NCI-H1417 (cell line): ENCODE measurements around the gene KRTAP12-1.

Experiments
- DNase-seq, 3 experiments: peaks; one replicate each; lab custom pipeline; 2025; lab: John Stamatoyannopoulos, UW

The KRTAP12-1 gene, protein sequence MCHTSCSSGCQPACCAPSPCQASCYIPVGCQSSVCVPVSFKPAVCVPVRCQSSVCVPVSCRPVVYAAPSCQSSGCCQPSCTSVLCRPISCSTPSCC

DNA sequence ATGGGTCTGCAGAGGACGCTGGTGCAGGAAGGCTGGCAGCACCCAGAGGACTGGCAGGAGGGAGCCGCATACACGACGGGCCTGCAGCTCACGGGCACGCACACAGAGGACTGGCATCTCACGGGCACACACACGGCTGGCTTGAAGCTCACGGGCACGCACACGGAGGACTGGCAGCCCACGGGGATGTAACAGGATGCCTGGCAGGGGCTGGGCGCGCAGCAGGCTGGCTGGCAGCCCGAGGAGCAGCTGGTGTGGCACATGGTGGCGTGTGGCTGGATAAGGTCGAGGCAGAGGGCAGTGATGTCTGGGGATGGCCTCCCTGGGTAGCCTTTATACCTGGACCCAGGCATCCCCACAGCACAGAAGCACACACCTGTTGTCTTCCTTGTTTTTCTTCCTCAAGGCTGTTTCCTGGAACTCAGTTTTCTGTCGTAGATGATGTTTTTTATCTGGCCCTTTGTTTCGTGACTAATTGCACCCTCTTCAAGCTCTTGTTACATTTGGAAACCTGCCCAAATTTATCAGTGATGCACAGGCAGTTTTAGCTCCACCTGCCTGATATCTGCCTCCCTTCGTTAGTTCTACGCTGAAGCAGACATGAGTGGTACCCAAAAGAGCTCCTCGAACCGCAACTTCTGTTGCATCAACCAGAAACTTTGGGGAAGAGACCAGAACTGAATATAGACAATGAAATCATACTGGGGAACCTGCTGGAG, at the start of gene KRTAP12-1:
Gene KRTAP12-1, minus strand, starts transcription at position 303 of the 719 bp plus-strand sequence. Its CDS starts 40 bp downstream, at position 263.
- DNase-seq, result peak; percentile 93 to 98 (median 94)

DNA sequence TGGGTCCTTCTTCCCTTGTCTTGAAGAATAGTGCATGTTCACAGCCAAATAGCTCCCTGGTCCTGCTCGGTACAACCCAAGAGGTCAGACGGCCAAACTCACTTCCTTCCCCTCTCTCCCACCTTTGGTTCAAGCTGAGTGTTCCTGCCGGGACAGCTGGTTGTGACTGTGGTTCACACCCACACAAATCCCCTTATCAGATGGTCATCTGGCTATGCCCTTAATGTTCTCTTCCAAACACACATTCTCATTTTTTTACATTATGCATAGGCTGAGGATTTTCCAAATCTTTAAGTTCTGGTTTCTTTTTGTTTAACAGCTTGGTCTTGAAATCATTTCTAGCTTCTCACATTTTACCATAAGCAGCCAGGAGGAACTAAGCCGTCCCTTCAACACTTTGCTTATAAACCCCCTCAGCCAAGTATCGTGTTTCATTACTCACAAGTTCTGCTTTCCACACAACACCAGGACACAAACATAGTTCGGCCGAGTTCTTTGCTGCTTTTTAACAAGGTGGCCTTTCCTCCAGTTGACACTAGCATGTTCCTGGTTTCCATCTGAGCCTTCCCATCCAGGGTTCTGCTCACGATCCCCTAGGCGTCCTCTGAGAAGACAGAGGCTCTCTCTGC, 49.1 kb upstream of the KRTAP12-1 start:
- DNase-seq, result no peak

DNA sequence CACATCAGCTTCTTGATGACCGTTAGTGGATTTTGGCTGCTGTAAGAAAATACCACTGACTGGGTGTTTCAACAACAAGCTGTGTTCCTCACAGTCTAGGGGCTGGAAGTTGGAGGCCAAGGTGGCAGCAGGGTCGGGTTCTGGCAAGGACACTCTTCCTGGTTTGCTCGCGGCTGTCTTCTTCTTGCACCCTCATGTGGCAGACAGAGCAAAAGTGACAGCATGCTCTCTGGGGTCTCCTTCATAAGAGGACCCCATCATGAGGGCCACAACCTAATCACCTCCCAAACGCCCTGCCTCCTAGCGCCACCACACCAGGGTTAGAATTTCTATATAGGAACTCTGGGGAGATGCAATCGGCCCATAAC, 48.0 kb upstream of the KRTAP12-1 start:
- no peak for DNase-seq

DNA sequence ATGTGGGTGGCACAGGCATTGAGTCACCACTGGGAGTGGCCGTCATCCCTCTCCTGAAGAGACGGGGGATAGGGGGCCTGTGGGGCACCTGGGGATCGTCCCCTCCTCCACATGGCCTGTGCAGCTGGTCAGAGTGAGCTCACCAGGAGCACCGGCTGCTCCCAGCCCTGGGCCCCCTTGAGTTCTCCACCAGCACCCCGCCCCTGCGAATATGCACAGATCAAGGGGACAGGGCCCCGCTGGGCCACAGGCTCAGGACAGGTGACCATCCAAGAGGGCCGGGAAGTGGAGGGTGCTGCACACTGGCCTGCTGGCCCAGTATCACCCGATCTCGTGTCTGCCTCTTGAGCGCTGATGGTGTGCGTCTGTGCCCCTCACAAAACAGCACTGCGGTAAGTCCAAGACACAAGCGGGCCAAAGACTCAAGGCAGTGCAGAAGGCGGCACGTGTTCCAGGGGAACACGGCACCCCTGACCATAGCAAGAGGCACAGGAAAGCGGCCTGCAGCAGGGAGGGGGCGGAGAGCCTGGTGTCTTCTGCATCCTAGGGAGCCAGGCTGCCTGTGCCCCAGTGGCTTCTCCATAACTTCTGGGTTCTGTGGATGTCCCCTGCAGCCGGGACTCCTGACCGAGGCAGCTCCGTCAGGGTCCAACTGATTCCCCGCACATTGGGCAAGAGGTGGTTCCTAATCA, 47.5 kb upstream of the KRTAP12-1 start:
- no peak for DNase-seq

DNA sequence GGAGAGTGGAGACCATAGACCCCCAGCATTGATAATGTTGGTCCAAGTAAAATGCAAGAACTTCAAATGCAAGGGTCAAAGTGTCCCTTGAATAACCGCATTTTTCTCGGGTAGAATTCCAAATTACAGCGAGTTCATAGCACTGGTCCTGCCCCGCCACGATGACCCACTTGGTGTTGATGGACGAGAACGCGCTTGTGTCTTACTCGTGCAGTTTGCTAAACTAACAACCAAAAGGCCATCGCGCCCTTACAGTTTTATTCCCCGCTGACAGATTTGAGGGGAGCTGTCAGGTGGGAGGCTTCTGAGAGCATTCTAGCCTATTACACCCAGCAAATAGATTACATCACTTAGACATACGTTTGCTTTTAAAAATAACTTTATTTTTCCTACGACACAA, 46.8 kb upstream of the KRTAP12-1 start:
- no peak for DNase-seq

DNA sequence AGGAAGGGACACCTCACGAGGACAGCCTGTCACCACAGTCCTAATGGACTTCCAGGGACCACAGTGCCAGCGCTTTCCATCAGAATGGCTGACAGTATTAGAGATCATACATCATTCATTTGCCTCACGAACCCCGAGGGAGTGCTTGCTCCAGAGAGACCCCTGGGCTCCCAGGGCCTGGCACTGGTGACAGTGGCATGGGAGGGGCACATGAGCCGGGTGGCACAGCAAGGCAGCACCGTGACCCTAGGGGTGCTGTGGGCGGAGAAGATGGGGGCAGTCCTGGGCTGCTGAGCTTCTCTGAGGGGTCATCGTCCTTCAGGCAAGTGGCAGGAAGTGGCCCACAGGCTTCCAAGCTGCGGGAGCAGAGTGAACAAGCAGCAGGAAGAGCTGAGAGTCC, 45.8 kb upstream of the KRTAP12-1 start:
- DNase-seq, result no peak

DNA sequence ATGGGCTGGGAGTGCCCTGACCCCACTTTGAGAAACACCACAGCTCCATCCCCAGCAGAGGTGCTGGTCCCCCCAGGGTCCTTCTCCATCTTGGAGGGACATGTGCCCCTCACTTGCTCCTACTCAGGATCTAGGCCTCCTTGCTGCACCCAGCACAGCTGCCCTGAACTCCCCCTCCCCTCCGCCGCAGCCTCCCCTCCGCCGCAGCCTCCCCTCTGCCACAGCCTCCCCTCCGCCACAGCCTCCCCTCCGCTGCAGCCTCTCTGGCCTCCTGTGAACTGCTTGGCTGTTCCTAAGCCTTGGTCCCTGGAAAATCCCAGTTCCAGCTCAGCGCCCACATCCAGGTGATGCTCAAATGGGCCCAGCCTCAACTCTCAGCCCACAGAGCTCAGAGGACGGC, 45.4 kb upstream of the KRTAP12-1 start:
- DNase-seq, result no peak

DNA sequence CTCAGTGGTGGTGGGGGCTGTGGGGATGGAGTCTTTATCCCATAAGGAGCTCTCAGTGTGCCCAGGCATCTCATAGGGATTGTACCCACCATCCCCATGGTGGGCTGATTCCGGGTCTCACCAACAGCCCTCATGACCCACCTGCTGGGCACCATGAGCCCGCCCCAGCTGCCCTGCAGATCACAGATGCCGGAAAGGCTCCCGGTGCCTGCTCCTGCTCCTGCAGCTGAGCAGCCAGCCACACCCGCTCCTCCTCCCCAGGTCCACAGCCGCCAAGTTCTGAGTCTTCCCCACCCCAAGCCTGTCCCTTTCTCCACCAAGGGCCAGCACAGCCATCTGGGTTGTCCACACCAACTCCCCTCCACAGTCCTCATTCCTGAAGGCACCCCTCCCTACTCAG, 44.9 kb upstream of the KRTAP12-1 start:
- DNase-seq, result no peak

DNA sequence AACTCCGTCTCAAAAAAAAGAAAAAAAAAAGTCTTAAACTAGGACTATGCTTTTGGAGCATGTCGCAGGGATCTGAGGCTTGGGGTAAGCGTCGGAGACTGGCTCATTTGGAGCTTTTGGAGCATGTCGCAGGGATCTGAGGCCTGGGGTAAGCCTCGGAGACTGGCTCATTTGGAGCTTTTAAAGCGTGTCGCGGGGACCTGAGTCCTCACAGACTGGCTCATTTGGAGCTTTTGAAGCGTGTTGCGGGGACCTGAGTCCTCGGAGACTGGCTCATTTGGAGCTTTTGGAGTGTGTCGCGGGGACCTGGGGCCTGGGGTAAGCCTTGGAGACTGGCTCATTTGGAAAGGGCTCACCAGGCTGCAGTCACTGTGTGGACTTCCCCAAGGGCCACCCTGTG, 43.0 kb upstream of the KRTAP12-1 start:
- no peak for DNase-seq

DNA sequence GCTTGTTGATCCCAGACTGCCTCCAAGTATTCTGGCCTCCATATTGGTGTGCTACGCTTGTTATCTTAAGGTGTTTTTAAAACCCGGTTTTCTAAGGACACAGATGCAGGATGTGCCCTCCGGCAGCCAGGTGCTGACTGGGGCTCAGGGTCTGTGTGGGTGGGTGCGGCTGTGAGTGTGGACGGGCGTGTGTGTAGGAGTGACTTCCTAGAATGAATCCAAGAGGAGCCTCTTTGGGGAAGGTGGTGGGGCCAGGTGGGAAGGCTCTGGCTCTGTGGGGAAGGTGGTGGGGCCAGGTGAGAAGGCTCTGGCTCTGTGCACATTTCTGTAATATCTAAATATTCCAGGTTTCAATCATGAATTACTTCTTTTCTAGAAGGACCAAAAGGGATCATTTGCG, 42.2 kb upstream of the KRTAP12-1 start:
- no peak for DNase-seq

DNA sequence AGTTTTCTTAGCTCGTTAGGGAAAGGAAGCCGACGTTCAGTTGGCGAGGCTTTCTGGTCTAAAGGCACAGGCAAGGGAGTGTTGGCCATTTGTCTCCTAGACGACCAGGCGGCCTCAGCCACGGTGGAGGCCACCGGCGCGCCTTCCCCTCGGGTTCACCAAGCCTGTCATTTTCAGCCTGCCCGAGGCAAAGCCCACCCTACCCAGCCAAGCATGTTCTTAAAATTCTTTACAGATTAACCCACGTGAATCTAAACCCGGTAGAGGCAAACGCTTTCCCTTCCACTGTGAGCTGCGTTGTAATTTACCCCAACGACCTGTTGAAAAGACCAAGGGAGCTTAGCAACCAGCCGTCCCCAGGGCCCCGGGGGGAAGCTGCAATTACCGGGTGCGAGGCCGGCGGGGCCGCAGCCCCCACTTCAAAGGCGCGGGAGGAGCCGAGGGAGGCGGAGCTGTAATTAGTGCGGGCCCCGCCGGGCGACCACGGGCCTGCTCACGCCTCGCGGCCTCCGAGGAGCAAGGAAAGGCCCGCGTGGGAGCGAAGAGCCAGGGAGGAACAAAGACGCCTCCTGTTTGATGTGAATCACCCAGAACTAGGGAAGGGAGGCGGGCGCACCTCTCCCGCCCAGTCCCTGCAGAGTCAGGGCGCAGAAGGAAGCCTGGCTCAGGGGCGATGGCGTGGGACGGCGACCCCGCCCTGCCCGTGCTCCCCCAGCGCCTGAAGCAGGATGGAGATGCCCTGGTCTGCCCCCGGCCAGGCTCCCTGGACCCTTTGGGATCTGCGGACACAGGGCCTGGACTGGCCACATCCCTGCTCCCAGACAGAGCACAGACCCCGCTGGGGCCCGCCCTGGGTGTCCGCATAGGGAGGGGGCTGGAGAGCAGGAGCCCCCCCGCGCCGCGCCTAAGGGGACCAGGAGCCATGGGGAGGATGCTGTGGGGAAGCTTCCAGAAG, 41.5 kb upstream of the KRTAP12-1 start:
- peak in 2 of 3 experiments; percentile 95 to 98 for DNase-seq

DNA sequence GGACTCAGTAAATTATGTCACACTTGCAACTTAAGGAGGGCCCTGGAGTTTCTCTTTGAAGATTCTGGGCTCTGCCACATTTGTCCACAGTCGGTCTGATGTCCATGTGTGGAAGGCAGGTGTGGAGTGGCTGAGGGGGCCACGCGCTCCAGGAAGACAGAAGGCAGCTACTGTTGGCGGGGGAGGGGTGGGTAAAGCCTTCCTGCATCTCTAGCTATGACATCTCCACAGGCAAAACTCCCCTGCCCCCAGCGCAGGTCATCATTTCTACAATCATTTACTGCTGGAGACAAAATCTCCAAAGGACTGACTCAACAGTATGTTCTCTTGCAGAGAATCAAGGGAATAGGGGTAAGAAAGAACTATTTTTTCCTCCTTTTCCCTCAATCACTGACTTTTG, 40.8 kb upstream of the KRTAP12-1 start:
- peak in 2 of 3 experiments; percentile 86 to 95 for DNase-seq

DNA sequence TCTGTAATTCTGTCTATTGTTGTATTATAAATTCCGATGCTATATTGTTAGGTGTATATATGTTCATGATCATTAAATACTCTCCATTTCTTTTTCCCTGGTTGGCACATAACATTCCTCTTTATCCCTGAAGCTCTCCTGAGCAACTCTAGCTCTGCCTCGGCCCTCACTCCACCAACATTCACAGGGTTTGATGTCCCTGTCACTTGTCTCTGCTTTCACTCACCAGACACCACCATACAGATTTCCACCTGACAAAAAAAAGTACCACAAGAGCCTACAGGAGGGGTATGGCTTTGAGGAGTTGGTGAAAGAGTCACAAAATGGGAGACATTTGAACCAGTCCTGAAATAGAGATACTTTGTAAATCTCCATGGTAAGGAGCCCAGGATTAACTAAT, 38.2 kb upstream of the KRTAP12-1 start:
- DNase-seq, result no peak

DNA sequence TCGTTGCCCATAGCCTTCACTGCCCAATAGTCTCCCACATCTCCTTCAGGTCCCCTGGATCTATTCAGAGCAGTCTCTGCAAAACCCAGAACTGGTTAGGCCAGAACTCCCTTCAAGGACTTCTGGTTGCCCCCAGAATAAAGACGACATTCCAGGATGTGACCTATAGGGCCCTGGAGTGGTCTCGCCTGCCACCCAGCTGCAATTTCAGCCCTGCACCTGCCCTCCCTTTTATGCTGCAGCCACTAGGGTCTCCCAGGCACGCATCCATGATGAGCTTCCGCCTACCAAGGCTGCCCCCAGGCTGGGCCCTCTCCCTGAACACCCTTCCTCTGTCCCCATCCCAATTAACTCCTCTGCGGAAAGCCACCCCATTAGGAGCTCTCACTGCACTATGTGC, 36.6 kb upstream of the KRTAP12-1 start:
- DNase-seq, result no peak

DNA sequence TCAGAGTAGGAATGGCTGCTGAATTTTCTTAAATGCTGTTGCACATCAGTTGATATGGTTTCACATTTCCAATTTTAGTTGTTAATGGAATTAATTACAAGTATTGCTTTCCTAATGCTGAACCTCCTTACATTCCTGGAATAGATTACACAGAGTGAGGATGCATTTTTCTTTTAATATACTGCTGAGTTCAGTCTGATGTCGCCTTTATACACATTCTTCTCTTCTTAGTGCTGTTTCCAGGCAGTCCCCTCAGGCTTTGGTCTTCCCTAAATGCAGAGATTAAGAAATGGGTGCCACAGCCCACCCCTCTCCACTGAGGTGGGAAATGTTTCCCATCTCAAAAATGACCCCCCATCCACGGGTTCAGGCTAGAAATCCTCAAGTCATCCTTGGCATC, 36.1 kb upstream of the KRTAP12-1 start:
- no peak for DNase-seq

DNA sequence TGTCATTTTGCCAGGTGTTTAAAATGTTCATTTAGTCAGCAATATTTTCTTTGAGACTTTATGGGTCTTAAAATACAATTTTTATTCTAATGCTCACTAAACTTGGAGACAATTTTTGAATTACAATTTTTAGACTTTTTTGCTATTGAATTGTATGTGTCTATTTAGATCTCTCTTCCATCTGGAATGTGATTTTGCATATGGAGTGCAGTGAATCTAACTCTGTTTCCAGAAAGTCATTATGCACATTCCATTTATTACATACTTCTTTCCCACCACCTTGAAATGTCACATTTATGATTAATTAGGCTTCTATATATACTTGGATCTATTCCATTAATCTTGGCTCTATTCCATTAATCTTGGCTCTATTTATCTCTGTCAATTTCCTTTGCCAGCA, 35.0 kb upstream of the KRTAP12-1 start:
- DNase-seq, result no peak

DNA sequence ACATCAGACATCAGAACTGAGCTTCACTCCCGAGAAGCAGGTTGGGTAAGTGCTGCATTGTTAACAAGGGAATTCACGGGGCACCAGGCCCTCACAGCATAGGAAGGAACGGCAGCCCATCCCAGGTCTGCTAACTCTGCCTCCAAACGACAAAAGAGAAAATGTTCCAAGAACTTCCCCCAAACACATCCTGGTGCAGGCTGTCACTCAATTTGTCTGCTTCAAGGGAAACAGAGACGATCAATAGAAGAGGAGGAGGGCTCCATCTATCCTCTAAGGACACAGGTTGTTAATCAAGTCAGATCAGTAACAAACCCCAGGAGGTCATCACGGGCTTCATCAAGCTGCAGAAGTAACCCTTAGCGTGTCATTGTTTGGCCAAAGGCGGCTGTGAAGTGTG, 32.9 kb upstream of the KRTAP12-1 start:
- no peak for DNase-seq

DNA sequence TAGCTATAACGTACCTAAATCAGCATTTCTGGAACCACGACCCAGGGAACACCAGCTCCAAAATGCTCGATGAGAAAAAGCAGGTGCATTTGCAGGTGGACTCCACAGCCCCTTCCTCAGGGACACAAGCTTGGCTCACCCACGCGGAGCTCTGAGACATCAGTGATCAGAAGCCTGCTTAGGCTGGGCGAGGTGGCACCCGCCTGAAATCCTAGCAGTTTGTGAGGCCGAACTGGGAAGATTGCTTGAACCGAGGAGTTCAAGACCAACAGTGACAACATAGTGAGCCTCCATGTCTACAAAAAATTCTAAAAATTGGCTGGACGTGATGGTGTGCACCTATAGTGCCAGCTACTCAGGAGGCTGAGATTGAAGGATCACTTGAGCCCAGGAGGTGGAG, 31.9 kb upstream of the KRTAP12-1 start:
- no peak for DNase-seq

DNA sequence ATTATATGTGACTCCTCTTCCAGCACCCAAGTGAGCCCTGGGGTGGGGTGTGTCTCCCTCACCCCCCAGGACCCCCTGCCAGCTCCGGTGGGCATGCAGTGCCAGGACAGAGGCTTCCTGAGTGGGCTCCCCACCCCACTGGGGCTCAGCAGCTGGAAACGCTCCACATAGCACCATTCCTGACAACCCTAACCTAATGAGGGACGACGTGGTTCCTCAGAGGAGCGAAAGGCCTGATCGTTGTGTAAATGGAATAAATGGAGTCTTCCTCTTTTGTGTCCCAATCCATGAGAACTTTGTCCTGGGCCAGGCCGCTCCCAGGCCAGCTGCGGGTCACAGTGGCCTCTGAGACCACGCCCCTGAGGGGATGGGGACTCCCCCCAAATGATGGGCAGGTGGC, 31.2 kb upstream of the KRTAP12-1 start:
- DNase-seq, result no peak

DNA sequence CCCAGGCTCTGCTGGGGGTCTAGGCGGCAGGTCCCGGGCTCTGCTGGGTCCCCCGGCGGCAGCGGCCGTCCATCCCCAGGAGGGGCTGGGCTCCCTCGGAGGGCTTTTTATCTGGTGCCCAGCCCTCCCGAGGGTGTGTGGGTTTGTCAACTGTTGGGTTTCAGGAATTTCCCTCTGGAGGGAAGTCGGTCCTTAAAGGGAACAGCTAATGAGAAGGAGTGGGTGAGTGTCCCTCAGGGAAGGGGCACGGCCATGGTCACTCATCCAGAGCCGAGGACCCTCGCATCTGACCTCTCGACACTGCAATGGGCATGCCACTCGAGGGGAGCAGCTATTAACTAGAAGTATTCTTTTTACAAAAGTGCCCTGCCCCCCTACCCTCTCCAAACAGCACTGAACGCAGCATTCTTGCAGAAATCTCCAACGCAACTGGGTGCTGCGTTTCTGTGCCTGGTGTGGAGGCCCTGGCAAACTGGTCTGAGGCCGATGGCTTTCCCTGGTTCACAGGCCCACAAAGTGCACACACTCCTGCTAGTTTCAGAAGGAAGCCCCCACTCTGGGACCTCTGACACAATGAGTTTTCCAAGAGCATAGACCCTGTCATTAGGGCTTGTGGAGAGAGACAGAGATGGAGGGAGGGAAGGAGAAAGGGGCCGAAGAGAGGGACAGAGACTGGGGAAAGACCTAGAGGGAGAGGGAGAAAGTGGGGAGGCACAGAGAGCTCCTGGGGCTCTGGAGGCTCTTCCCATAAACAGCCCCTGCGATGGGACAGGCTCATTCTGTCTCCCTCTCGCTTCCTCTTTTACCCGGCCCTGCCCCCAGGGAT, 30.5 kb upstream of the KRTAP12-1 start:
- peak; percentile 29 to 51 (median 47) for DNase-seq
